DMS114 treated with DMSO at 0.1 percent for 48 hours (cell line): ENCODE data around the gene TIE1.

Source experiments
- DNase-seq: peaks from one replicate; lab custom pipeline; 2025; ENCODE audit not compliant: unreplicated experiment; lab: John Stamatoyannopoulos, UW

Gene TIE1

GRCh38 chr1:43311521-43311920, 10.7 kb downstream of the TIE1 start:
- no peak for DNase-seq

GRCh38 chr1:43312212-43312623, 11.4 kb downstream of the TIE1 start:
- DNase-seq, result no peak

GRCh38 chr1:43312663-43313515, 12.1 kb downstream of the TIE1 start:
- DNase-seq, result no peak

- DNase-seq, result no peak
These were observed 13.0 kb downstream of the TIE1 start for GRCh38 chr1:43313771-43314170.

GRCh38 chr1:43314233-43314632, 13.5 kb downstream of the TIE1 start:
- no peak for DNase-seq

GRCh38 chr1:43315481-43315880, 14.7 kb downstream of the TIE1 start:
- DNase-seq, result no peak

- DNase-seq, result no peak
These were observed 15.4 kb downstream of the TIE1 start for GRCh38 chr1:43315963-43316737.

GRCh38 chr1:43316738-43317520, 16.1 kb downstream of the TIE1 start:
- DNase-seq, result no peak

GRCh38 chr1:43317817-43318471, 17.2 kb downstream of the TIE1 start:
- DNase-seq, result no peak

- no peak for DNase-seq
These were observed 18.0 kb downstream of the TIE1 start for GRCh38 chr1:43318831-43319230.

GRCh38 chr1:43319288-43319687, 18.5 kb downstream of the TIE1 start:
- DNase-seq, result no peak

GRCh38 chr1:43319766-43320165, 19.0 kb downstream of the TIE1 start:
- no peak for DNase-seq

- DNase-seq, result no peak
These were observed 20.6 kb downstream of the TIE1 start for GRCh38 chr1:43321331-43321891.

- no peak for DNase-seq
These were observed 21.7 kb downstream of the TIE1 start for GRCh38 chr1:43322506-43322905.

GRCh38 chr1:43324810-43325209, 24.0 kb downstream of the TIE1 start:
- no peak for DNase-seq

GRCh38 chr1:43325381-43325780, 24.6 kb downstream of the TIE1 start:
- no peak for DNase-seq

GRCh38 chr1:43327549-43328292, 26.9 kb downstream of the TIE1 start:
- DNase-seq, result no peak

GRCh38 chr1:43329995-43330751, 29.4 kb downstream of the TIE1 start:
- no peak for DNase-seq

- no peak for DNase-seq
These were observed 30.9 kb downstream of the TIE1 start for GRCh38 chr1:43331688-43332087.
